Renal pelvis (tissue), 4 donors: Measurements from ENCODE around the gene PIK3AP1. TPM values are rescaled to one million over a fixed set of nuclear protein-coding genes. Genes with fewer than 3 reads are reported as not detected.
"Not testable (repeated sequence)": the region's sequence is repeated elsewhere in the genome, so short reads cannot be mapped to it uniquely, and the experiment has no call there.

Experiments used
- DNase-seq: peaks from one replicate; pipeline ENCODE4 v3.0.0-alpha.2; 2013
- polyA plus RNA-seq, 3 donors: library from polyadenylated mRNA; unstranded; fragments of 120-200 nt; gene quantifications; one replicate each; pipeline ENCODE4 v1.2.1, GENCODE V29; 2013; ENCODE audit not compliant: insufficient read length in 3 of 3

Gene PIK3AP1
- polyA plus RNA-seq, 3 donors, result 4.2 to 4.8 (median 4.4) TPM

GRCh38 chr10:96737307-96737902, 17.1 kb upstream of the PIK3AP1 start:
- not testable (repeated sequence) for DNase-seq

- no peak for DNase-seq
These were observed 4.3 kb upstream of the PIK3AP1 start for GRCh38 chr10:96724621-96725020.

GRCh38 chr10:96721207-96721572, 876 bp upstream of the PIK3AP1 start:
- DNase-seq, result no peak

- DNase-seq, result peak; percentile 31
These were observed 378 bp downstream of the PIK3AP1 start for GRCh38 chr10:96719850-96720421.

- no peak for DNase-seq
These were observed 1.1 kb downstream of the PIK3AP1 start for GRCh38 chr10:96719200-96719599.

GRCh38 chr10:96718304-96718990, 1.9 kb downstream of the PIK3AP1 start:
- no peak for DNase-seq

GRCh38 chr10:96716390-96716789, 3.9 kb downstream of the PIK3AP1 start:
- DNase-seq, result no peak

- DNase-seq, result no peak
These were observed 5.5 kb downstream of the PIK3AP1 start for GRCh38 chr10:96714746-96715255.

GRCh38 chr10:96714031-96714590, 6.2 kb downstream of the PIK3AP1 start:
- DNase-seq, result no peak

- DNase-seq, result no peak
These were observed 7.5 kb downstream of the PIK3AP1 start for GRCh38 chr10:96712662-96713271.

GRCh38 chr10:96711048-96711728, 9.1 kb downstream of the PIK3AP1 start:
- DNase-seq, result no peak

- no peak for DNase-seq
These were observed 10.8 kb downstream of the PIK3AP1 start for GRCh38 chr10:96709525-96709924.

- no peak for DNase-seq
These were observed 11.3 kb downstream of the PIK3AP1 start for GRCh38 chr10:96708996-96709395.

- no peak for DNase-seq
These were observed 11.9 kb downstream of the PIK3AP1 start for GRCh38 chr10:96708456-96708855.

GRCh38 chr10:96706331-96706853, 13.9 kb downstream of the PIK3AP1 start:
- no peak for DNase-seq

- no peak for DNase-seq
These were observed 15.2 kb downstream of the PIK3AP1 start for GRCh38 chr10:96705134-96705533.

GRCh38 chr10:96704563-96704962, 15.8 kb downstream of the PIK3AP1 start:
- DNase-seq, result no peak

GRCh38 chr10:96703358-96703757, 17.0 kb downstream of the PIK3AP1 start:
- DNase-seq, result no peak

GRCh38 chr10:96701265-96701664, 19.0 kb downstream of the PIK3AP1 start:
- DNase-seq, result no peak

- no peak for DNase-seq
These were observed 19.8 kb downstream of the PIK3AP1 start for GRCh38 chr10:96700374-96701099.

- no peak for DNase-seq
These were observed 20.7 kb downstream of the PIK3AP1 start for GRCh38 chr10:96699613-96700012.
